NCI-H1092 treated with DMSO at 0.1 percent for 48 hours (cell line): ENCODE data around the gene EHMT1.
"Not testable (repeated sequence)": the region's sequence is repeated elsewhere in the genome, so short reads cannot be mapped to it uniquely, and the experiment has no call there.

Experiments
- DNase-seq: peaks from one replicate; lab custom pipeline; 2025; lab: John Stamatoyannopoulos, UW

EHMT1 gene

DNA sequence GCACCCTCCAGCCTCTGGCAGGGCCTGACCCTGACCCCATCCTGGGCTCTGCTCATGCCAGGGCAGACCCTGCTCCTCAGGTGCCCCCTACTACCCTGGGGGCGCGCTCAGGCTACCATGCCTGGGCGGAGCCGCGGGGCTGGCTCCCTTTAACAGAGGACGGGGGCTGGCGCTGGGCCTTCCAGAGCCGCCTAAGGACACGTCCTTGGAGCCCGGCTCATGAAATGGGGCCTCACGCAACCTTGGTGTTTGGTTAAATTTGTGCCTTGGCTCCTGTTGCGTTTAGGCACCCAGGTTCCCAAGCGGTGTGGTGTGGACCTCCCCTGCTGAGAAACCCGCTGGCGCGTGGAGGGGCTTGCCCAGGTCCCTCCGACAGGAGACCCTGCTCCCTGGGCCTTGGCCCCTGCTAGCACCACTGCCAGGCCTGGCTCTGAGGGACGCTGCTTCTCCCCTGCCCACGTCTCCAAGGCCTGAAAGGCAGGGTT lies 3.4 kb upstream of the EHMT1 start:
- no peak for DNase-seq

DNA sequence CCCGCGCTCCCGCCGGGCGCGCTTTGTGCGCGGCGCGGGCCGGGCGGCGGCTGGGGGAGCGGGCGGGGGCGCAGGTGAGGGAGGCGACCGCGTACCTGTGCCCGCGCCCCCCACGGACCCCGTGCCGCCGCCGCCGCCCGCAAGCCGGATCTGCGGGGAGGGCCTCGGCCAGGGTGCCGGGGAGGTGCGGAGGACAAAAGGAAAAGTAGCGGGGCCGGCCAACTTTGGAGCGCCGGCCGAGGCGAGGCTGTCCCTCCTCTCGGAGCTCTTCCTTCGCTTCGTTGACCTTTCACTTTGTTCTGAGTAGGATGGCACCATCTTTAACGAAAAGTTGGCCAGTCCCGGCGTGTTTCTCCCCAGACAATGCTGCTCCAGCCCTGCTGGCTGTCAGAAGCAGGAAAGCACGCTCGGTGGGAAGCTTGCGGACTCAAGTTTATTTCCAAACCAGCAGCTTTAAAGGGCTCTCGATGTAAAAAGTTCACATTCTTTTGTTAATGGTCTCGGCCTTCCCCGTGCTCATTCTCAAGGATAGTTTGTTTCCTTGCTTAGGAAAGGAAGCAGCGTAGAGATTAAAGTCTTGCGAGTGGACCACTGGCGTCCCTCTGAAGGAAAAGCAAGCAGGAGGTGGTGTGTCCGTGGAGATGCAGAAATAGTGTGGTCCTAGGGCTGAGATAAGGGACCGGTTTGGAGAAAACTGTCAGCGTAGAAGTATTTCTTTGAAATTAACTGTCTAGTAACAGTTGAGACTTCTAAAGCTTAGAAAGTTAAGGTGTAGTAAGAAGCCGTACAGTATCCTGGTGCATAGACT lies 639 bp downstream of the EHMT1 start:
- peak; percentile 19 for DNase-seq

DNA sequence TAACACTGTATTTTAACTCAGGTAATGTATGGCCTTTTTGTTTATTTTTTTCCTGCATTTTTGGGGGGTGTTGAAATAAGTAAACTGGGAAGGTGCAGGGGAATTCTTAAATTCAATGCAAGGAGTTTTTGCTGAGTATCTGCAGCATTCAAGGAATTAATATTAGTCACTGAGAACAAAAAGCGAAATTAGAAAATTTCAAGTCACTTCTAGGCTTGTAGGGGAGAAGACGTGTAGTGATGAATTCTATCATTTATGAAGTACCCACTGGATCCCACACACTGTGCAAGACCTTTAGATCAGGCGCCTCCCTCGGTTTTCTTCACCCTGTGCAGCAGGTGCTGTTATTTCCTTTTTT lies 1.2 kb downstream of the EHMT1 start:
- no peak for DNase-seq

DNA sequence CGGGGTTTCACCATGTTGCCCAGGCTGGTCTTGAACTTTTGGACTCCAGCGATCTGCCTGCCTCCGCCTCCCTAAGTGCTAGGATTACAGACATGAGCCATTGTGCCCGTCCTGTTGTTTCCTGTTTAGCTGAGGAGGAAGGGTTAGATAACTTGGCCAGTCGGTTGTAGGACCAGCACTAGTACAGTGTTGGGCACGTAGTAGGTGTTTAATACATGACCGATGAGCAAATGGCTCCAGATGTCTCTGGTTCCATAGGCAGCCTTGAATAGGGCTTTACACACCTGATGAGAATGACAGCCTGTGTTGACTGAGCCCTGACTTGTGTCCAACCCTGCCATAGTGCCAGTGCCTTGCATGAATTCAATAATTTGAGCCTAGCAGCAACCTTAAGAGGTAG lies 1.8 kb downstream of the EHMT1 start:
- DNase-seq: no peak

DNA sequence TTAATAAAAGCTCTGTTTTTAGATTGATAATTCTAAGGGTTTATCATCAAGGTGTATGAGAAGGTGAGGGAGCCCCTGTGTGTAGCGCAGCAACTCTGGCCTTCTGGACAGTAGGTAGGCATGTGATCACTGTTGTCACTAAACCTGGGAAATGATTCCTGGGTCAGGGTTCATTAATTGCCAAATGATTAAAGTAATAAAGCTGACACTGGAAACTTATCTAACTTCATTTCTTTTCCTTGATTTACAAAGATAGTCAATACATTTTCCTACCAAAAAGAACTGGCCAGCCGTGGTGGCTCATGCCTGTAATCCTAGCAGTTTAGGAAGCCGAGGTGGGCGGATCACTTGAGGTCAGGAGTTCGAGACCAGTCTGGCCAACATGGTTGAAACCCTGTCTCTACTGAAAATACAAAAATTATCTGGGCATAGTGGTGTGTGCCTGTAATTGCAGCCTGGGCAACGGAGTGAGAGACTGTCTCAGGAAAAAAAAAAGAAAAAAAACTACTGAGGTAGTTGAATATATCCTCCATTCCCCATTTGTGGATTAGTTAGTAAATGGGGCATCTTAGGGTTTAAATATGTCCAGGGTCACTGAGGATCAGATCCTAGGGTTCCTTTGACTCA lies 2.4 kb downstream of the EHMT1 start:
- DNase-seq: no peak

DNA sequence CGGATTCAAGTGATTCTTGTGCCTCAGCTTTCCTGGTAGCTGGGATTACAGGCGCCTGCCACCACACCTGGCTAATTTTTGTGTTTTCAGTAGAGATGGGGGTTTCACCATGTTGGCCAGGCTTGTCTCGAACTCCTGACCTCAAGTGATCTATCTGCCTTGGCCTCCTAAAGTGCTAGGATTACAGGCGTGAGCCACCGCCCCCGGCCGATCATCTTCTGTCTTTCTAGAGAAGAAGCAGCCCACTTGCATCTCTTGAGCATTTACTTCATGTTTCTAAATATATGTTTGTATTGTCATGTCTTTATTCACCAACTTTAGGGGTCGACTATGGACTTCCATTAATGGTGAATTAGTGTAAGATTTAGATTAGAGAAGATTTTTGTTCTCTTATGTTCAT lies 3.4 kb downstream of the EHMT1 start:
- not testable (repeated sequence) for DNase-seq

DNA sequence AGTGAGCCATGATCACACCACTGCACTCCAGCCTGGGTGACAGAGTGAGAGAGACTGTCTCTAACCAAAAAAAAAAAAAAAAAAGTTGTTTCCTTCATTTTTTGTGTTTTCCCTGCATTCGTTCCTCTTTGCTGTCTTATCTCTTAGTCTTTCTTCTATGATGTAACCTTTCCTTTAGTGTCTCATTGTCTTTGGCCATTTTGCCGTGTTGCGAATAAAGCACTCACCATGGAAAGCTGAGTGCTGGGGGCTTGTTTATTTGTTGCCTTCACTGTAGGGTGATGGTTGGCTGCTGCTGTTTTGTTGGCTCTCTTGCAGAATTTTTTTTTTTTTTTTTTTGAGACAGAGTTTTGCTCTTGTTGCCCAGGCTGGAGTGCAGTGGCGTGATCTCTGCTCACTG lies 7.7 kb downstream of the EHMT1 start:
- DNase-seq: no peak

DNA sequence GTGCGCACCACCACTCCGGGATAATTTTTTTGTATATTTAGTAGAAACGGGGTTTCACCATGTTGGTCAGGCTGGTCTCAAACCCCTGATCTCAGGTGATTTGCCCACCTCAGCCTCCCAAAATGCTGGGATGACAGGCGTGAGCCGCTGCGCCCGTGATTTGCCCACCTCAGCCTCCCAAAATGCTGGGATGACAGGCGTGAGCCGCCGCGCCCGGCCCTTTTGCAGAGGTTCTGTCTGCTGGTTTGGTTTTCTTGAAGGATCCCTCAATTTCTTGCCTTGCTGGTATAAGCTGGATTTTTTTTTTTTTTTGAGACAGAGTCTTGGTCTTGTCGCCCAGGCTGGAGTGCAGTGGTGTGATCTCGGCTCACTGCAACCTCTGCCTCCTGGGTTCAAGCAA lies 8.6 kb downstream of the EHMT1 start:
- not testable (repeated sequence) for DNase-seq

DNA sequence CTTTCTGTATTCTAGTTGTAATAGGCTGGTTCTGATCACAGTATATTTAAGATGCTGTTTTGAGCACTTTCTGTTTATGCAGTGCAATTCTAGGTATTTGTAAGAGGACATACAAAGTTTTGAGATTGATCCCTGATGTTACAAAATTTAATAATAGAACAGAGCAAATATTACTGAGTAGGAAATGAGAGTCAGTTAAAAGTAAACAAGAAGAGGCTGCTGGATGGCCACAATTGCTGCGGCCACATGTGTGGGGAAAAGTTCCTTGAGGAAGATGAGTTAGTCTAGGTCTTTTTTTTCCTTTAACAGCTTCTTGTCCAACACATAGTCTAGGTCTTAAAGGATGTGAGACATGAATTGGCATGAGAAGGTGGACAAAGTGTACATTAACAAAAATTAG lies 11.3 kb downstream of the EHMT1 start:
- no peak for DNase-seq

DNA sequence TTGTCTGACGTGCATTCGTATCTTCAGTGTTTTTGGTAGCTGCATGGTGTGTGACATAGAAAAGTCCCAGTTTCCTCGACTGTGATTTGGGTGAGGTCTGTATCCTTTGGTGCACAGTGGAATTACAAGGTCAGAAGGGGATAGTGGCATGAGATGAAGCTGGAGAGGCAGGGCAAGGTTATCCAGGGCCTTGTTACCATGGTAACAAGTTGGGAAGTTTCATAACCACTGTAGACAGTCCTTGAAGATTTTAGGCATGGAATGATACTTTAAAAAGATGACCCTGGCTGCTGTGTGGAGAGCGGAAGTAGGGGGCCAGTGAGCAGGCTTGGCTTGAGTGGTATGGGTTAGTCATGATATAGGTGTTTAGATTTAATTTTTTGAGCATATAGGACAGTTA lies 11.9 kb downstream of the EHMT1 start:
- DNase-seq: no peak

DNA sequence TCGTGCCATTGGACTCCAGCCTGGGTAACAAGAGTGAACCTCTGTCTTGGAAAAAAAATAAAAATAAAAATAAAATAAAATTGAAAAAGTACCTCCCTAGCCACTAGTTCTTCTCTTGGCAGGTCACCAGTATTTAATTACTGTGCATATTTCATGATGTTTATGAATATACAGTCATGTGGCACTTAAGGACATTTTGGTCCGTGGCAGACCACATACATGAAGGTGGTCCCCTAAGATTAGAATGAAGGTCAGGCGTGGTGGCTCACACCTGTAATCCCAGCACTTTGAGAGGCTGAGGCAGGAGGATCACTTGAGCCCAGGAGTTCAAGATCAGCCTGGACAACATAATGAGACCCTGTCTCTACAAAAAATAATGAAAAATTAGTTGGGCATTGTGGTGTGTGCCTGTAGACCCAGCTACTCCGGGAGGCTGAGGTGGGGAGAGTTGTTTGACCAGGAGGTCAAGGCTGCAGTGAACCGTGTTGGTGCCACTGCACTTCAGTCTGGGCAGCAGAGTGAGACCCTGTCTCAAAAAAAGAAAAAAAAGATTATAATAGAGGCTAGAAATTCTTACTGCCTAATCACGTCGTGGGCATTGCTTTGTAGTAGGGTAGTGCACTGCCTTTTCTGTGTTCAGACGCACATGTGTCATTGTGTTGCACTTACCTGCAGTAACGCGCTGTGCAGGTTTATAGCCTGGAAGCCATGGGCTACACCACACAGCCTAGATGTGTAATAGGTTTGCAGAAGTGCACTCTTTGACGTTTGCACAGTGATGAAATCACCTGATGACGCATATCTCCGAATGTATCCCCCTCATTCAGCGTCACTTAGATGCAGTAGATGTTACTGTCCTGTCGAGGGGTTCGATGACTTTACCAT lies 12.8 kb downstream of the EHMT1 start:
- DNase-seq: no peak

DNA sequence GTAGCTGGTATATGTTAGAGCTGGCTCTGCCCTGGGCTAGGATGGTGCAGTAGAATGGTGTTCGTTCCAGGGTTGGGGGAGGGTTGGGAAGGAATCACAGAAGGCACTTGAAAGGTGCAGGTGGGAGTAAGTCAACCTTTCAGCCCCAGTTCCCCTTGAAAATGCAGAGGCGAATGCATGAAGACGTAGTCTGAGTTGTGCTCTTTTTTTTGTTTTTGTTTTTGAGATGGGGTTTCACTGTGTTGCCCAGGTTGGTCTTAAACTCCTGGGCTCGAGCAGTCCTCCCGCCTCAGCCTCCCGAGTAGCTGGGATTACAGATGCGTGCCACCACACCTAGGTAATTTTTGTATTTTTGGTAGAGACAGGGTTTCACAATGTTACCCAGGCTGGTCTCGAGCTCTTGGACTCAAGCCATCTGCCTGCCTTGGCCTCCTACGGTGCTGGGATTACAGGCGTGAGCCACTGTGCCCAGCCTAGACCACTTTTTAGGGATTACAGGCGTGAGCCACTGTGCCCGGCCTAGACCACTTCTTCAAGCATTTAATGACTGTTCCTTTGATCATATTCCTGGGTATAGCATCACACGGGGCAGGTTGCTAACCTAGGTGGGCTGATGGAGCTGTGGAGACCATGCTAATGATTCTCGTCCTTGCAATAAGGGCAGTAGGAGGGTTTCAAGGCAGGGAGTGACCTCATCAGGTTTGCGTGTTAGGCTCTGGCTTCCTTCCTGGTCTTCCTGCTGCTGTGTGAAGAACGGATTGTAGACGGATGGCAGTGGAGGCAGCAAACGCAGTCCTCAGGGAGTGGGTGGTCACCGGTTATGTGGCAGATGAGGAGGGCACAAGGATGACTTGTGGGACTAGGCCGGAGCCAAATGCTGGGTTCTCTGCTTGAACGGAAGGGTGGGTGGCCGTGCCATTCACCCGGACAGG lies 13.7 kb downstream of the EHMT1 start:
- no peak for DNase-seq

DNA sequence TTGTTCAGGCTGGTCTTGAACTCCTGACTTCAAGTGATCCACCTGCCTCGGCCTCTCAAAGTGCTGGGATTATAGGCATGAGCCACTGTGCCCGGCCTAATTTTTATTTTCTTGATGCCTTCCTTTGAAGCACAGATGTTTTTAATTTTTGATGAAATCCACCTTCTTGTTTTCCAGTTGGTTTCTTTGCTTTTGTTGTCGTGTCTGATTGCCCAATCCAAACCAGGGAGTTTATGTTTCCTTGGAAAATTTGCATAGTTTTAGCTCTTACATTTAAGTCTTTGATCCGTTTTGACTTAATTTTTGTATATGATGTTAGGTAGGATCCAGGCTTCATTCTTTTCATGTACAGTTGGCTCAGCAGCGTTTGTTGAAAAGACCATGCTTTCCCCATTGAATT lies 15.2 kb downstream of the EHMT1 start:
- DNase-seq: no peak

DNA sequence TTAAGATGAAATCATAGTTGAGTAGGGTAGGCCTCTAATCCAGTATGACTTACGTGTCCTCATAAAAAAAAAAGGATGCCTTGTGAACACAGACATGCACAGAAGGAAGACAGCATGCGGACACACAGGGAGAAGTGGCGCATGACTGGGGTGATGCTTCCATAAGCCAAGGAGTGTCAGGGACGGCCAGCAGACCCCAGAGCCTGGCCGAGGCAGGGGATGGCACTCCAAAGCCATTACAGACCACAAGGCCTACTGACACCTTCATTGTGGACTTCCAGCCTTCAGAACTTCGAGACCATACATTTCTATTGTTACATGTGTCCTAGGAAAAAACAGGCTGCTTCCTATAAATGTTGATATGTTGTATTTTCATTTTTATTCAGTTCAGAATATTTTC lies 19.9 kb downstream of the EHMT1 start:
- DNase-seq: no peak

DNA sequence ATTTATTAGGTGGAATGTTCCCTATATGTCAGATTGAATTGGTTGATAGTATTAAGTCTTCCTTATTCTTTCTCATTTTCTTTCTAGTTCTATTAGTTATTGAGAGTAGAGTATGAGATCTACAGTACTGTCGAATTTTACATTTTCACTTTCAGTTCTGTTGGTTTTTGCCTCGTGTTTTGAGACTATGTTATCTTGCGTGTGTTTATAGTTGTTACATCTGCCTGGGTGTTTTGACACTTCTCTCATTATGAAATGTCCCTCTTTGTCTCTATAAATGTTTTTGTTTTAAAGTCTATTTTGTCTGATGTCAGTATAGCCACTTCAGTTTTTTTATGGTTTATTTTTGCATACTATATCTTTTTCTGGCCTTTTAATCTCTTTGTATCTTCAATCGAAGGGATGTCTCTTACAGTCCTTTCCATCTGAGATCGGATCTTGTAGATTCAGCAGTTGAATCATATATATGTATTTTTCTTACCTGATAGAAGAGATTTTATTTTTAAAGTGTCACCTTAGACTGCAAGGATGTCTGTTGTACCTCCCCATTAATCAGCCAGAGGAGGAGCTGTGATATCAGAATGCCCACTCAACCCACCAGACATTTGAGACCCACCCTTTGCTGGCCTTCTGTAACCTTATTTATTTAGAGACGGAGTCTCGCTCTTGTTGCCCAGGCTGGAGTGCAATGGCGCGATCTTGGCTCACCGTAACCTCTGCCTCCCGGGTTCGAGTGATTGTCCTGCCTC lies 20.7 kb downstream of the EHMT1 start:
- no peak for DNase-seq

DNA sequence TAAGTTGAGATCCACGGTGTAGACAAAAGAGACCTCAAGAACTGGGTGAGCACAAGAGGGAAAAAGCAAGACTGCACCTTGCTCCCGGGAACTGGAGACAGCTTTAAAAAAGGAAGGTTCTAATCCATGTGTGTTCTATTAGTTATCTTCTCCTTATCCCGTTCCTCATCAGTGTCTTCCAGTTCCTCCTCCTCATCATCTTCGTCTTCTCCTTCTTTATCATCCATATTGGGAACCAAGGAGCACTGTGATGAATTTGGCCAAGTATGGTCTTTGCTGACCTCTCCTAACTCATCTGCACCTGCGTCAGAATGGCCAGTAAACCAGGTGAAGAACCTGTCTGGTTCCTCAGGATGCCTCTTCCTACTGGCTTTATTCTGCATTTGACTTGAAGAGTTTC lies 22.1 kb downstream of the EHMT1 start:
- no peak for DNase-seq

DNA sequence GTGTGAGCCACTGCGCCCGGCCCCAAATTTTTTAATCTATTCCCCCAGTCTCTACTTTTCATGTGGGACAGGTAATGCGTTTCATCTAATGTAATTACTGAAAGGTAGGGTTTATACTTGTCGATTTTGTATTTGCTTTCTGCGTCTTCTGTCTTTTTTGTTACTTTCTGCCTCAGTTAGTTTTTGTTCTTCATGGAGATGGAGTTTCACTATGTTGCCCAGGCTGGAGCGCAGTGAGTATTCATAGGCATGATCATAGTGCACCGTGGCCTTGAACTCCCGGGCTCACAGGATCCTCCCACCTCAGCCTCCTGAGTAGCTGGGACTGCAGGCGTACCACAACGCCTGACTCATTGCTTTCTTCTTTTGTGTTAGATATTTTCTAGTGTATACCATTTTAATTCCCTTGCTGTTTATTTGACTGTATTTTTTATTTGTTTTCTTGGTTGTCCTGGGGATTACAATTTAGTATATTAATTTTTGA lies 23.4 kb downstream of the EHMT1 start:
- no peak for DNase-seq

DNA sequence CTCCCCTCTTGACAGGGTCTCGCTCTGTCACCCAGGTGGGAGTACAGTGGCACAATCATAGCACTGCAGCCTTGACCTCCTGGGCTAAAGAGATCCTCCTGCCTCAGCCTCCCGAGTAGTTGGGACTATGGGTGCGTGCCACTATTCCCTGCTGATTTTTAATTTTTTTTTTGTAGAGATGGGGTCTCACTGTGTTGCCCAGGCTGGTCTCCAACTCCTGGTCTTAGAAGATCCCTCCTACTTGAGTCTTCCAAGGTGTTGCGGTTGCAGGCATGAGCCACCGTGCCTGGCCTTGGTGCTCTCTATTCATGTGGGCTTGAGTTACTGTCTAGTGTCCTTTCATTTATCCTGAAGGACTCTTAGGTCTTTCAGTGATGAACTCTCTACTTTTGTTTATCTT lies 24.1 kb downstream of the EHMT1 start:
- no peak for DNase-seq

DNA sequence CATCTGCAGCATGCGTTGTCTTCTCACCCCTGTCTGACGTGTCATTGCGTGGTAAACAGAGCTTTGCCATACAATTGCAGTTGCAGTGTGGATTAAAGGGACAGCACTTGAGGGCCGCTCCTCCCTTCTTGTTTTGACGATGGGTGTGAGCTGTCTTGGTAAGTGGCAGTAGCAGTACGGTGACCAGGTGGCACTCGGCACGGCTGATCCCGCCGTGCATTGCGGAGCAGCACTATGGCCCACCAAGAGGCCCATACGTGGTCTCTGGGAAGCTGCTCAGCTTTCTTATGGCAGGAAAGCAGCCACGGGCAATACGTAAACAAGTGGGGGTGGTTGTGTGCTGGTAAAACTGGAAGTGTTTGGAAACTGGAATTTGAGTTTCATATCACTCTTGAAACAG lies 25.1 kb downstream of the EHMT1 start:
- DNase-seq: no peak

DNA sequence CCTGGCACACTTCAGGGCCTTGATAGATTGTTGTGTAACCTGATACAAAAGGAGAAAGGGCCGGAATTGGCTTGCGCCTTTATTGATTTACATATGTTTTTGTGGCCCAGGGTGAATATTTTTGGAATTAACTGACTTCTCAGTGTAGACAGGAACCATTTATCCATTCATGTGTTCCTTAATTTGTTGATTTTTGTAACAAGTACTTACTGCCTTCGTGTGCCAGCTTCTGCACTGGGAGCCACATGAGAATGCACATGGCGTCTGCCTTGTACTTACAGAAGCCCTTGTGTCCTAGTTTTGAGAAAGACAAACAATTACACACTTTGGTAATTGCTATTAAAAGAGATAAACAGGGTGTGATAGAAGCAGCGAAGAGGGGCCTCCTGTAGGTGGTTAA lies 26.4 kb downstream of the EHMT1 start:
- DNase-seq: peak; percentile 81

DNA sequence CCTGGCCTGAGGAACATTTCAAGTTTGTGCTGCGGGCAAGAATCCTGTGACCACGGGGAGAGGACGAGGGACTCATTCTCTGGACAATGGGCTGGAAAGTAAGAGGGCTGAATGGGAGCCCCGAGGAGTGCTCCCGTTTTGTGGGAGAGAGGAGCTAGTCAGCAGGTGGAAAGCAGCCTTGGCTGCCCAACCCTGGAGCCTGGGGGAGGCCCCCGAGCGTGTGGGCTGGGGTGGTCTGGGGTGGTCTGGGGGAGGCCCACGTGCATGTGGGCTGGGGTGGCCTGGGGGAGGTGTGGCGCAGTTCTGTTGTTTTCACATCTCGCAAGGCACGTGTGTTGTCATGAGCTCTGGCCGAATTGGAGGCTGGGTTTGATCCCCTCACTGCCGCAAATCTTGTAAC lies 27.5 kb downstream of the EHMT1 start:
- DNase-seq: no peak
